Activated naive CD4-positive, alpha-beta T cell treated with anti-CD3 and anti-CD28 coated beads for 36 hours (primary cell): ENCODE results near the gene GALNT16. TPM values are rescaled to one million over a fixed set of nuclear protein-coding genes. Genes with fewer than 3 reads are reported as not detected.

Experiments used
- CTCF ChIA-PET: fragments of 350-600 bp; sonication (Branson Sonifier 250); formaldehyde crosslinking; loops from one replicate; lab custom pipeline; 2021; ENCODE audit warnings: antibody characterized with exemption; lab: Charles Lee
- DNase-seq: peaks from one replicate; pipeline ENCODE4 v3.0.0-alpha.2; 2020
- H3K27ac Mint-ChIP-seq: one replicate; pipeline ENCODE4 v1.8.0; 2021; ENCODE audit warnings: mild to moderate bottlenecking, mixed read lengths
- H3K27me3 Mint-ChIP-seq: one replicate; pipeline ENCODE4 v1.8.0; 2021; ENCODE audit warnings: low read depth, mixed read lengths
- H3K36me3 Mint-ChIP-seq: one replicate; pipeline ENCODE4 v1.8.0; 2021; ENCODE audit warnings: low read depth, mixed read lengths
- H3K4me1 Mint-ChIP-seq: one replicate; pipeline ENCODE4 v1.8.0; 2021; ENCODE audit warnings: low read depth, mixed read lengths
- H3K4me3 Mint-ChIP-seq: one replicate; pipeline ENCODE4 v1.8.0; 2021; ENCODE audit warnings: mild to moderate bottlenecking, moderate library complexity, mixed read lengths
- H3K9me3 Mint-ChIP-seq: one replicate; pipeline ENCODE4 v1.8.0; 2021; ENCODE audit warnings: mixed read lengths
- intact Hi-C: fragments of 100-400 bp; cut with micrococcal nuclease; formaldehyde crosslinking; loops from one replicate; pipeline ENCODE4 v1.15.1; 2023
- total RNA-seq, 2 experiments: library from RNA; stranded (reverse); gene quantifications; one replicate each; pipeline ENCODE4 v1.2.3, GENCODE V29; 2021

Gene GALNT16
- total RNA-seq, 2 experiments from 2014 or later: 0.02 TPM; not detected in 1

DNA sequence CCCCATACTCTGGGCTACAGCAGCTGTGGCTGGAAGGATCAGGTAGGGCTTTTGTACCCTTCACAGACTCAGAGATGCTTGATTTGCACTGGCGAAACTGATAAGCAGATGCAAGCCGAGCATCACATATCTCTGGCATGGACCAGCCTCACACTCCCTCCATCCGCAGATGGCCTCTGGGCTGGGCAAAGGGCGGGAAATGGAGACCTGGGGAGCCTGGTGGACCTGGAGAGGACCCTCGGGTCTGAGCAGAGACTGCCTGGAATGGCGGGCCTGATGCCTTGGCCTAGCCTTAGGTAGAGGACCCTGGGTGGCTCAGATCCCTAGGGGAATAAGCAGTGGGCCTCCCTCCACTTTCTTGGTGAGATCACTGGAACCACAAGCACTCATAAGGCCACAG lies 53.2 kb downstream of the GALNT16 start:
- Mint-ChIP-seq H3K4me1 (no peaks in the 10 kb centered on the region), H3K27ac (no peak overlapping the region), H3K9me3 (no peaks in the 10 kb centered on the region), H3K4me3 (no peak overlapping the region), H3K36me3 (no peaks in the 10 kb centered on the region), H3K27me3 (peaks cover 4% of the 10 kb centered on the region)
- CTCF ChIA-PET: no interaction called here
- no peak for DNase-seq
- intact Hi-C loops: no loop called here

GRCh38 chr14:69314327-69314726 lies 54.4 kb downstream of the GALNT16 start:
- no peaks in the 10 kb centered on the region for H3K36me3 Mint-ChIP-seq
- no peaks in the 10 kb centered on the region for H3K4me1 Mint-ChIP-seq
- intact Hi-C loops: no loop called here
- DNase-seq: no peak
- CTCF ChIA-PET: no interaction called here
- H3K27ac Mint-ChIP-seq: no peak overlapping the region
- H3K4me3 Mint-ChIP-seq: no peak overlapping the region
- H3K27me3 Mint-ChIP-seq: peaks cover 4% of the 10 kb centered on the region
- H3K9me3 Mint-ChIP-seq: no peaks in the 10 kb centered on the region

DNA sequence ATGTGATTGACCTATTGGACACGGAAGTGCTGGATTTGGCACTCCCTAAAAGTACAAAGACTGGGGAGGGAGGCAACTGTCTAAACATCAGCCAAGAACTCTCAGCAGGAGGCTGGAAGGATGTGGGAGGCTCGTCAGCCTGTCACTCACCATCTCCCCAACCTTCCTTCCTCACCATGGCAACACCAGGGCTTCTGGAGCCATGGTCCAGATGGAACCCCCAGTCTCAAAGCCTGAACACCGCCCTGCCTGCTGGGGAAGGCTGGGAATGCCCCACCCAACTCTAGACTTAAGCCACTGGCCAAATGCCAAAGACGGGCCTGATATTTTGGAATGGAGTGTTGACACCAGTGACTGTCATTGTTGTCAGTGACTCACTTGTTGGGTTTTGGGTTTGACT lies 55.3 kb downstream of the GALNT16 start:
- H3K4me3 Mint-ChIP-seq: no peak overlapping the region
- no peaks in the 10 kb centered on the region for H3K4me1 Mint-ChIP-seq
- no peak for DNase-seq
- H3K9me3 Mint-ChIP-seq: no peaks in the 10 kb centered on the region
- H3K36me3 Mint-ChIP-seq: no peaks in the 10 kb centered on the region
- peaks cover 3% of the 10 kb centered on the region for H3K27me3 Mint-ChIP-seq
- intact Hi-C loops: no loop called here
- CTCF ChIA-PET: no interaction called here
- no peak overlapping the region for H3K27ac Mint-ChIP-seq

- Mint-ChIP-seq H3K4me1 (no peaks in the 10 kb centered on the region), H3K9me3 (no peaks in the 10 kb centered on the region), H3K27ac (no peak overlapping the region), H3K36me3 (no peaks in the 10 kb centered on the region), H3K4me3 (no peak overlapping the region), H3K27me3 (no peaks in the 10 kb centered on the region)
- intact Hi-C loops: no loop called here
- CTCF ChIA-PET: interaction anchor here (0.7 kb wide), 1 partner anchor 56 kb away, joined by 3 read pairs; the partner anchor contains the start of gene GALNT16
- no peak for DNase-seq
Observed at GRCh38 chr14:69316449-69317101, 56.6 kb downstream of the GALNT16 start.

DNA sequence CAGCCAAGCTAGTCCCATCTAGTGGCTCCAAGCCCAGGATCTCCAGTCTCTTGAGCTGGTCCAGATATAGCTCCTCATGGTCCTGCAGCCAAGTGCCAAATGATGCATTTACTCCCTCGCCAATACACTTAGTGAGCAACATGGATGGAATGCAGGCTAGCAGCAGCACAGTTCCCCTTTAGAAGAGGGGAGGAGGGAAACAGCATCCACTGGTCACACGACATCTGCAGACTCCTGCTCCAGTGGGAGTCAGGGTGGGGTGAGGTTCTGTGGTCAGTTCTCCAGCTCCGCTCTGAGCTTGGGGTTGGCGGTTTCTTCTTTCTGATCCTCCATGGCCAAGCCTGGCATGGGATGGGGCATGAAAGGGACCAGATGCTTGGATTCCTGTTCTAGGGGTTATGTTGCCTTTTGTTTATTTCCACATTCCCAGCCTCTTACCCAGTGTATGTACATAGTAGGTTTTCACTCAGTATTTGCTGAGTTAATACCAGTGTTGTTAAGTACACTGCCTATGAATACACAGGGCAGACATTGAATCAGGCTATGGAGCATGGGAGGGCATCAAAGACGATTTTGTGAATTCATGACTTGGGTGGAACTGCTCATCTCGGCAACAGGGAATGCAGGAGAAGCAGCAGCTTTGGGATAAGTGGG lies 57.3 kb downstream of the GALNT16 start:
- no peaks in the 10 kb centered on the region for H3K36me3 Mint-ChIP-seq
- CTCF ChIA-PET: interaction anchor here (0.7 kb wide), 2 partner anchors 57 to 132 kb away, joined by 3 read pairs; partner anchors contain the start of gene GALNT16
- intact Hi-C loops: no loop called here
- no peaks in the 10 kb centered on the region for H3K9me3 Mint-ChIP-seq
- H3K4me1 Mint-ChIP-seq: no peaks in the 10 kb centered on the region
- H3K27ac Mint-ChIP-seq: no peak overlapping the region
- no peak overlapping the region for H3K4me3 Mint-ChIP-seq
- H3K27me3 Mint-ChIP-seq: no peaks in the 10 kb centered on the region
- no peak for DNase-seq

DNA sequence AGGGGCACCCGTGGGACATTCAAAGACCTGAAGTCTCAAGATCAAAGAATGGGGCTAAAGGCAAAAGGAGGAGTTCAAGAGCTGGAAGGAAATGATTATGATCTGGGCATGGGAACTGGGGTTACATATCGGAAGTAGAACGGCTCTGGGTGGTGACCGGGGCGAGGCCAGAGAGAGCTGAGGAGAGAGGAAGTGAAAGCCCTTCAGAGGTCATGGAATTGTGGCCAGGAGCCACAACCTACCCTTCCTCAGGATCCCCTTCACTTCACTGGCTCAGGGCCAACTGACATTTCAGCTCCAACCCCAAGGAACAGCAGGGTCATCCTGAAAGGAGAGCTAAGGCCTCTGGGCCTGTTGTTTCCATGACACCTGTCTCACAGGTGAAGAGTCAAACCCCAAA lies 57.8 kb downstream of the GALNT16 start:
- no peaks in the 10 kb centered on the region for H3K9me3 Mint-ChIP-seq
- CTCF ChIA-PET: interaction anchor here (0.7 kb wide), 1 partner anchor 131 kb away, joined by 3 read pairs; no protein-coding TSS in a partner anchor
- H3K27me3 Mint-ChIP-seq: no peaks in the 10 kb centered on the region
- intact Hi-C loops: no loop called here
- no peaks in the 10 kb centered on the region for H3K4me1 Mint-ChIP-seq
- no peaks in the 10 kb centered on the region for H3K36me3 Mint-ChIP-seq
- no peak for DNase-seq
- no peak overlapping the region for H3K27ac Mint-ChIP-seq
- H3K4me3 Mint-ChIP-seq: no peak overlapping the region

DNA sequence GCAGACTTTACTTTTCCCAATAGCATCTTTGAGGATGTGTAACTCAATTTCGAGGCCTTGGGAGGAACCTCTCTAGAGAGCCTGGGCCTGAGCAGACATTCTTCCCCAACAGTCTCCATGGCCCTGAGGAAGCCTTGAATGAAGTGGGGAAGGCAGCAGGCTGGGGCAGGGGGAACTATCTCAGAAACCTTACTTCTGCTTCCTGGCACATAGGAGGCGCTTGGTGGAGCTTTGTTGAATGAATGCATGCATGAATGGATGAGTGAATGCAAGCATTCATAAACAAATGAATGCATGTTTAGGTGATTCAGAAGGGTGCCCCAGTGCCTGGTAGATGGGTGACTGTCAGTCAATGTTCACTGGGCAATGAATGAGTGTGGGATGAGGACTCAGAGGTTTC lies 58.3 kb downstream of the GALNT16 start:
- H3K27me3 Mint-ChIP-seq: no peaks in the 10 kb centered on the region
- no peak overlapping the region for H3K4me3 Mint-ChIP-seq
- DNase-seq: no peak
- H3K4me1 Mint-ChIP-seq: no peaks in the 10 kb centered on the region
- H3K9me3 Mint-ChIP-seq: no peaks in the 10 kb centered on the region
- intact Hi-C loops: no loop called here
- no peaks in the 10 kb centered on the region for H3K36me3 Mint-ChIP-seq
- CTCF ChIA-PET: no interaction called here
- no peak overlapping the region for H3K27ac Mint-ChIP-seq

DNA sequence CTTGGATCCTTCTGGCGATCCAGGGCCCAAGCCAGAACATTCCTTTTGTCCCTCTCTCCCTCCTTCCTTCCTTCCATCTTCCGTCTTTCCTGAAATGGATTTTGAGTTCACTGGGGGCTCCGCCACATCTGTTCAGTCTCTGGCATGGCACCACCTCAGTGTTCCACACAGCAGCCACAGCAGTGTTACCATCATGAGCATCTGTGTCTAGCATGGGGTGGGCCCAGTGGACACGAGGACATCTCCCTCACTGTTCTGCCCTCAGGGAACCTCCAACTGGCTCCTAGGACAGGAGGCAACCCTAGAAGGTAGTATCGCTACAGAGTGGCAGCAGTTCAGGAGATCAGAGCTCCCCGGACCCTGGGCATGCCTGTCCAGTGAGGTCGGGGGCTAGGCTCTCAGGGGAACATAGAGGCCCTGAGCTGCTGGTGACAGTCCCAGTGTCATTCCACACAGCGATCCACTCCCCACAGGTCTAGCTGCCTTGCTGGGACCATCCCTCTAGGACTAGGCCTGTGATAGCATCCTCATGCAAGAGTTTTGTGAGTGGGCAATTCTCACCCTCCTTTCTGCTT lies 59.0 kb downstream of the GALNT16 start:
- no peaks in the 10 kb centered on the region for H3K9me3 Mint-ChIP-seq
- no peaks in the 10 kb centered on the region for H3K27me3 Mint-ChIP-seq
- H3K4me3 Mint-ChIP-seq: no peak overlapping the region
- H3K36me3 Mint-ChIP-seq: no peaks in the 10 kb centered on the region
- intact Hi-C loops: no loop called here
- CTCF ChIA-PET: no interaction called here
- no peaks in the 10 kb centered on the region for H3K4me1 Mint-ChIP-seq
- DNase-seq: no peak
- no peak overlapping the region for H3K27ac Mint-ChIP-seq

GRCh38 chr14:69319911-69320310 lies 60.0 kb downstream of the GALNT16 start:
- Mint-ChIP-seq H3K4me1 (no peaks in the 10 kb centered on the region), H3K27me3 (no peaks in the 10 kb centered on the region), H3K9me3 (no peaks in the 10 kb centered on the region), H3K36me3 (no peaks in the 10 kb centered on the region), H3K27ac (no peak overlapping the region), H3K4me3 (no peak overlapping the region)
- intact Hi-C loops: no loop called here
- CTCF ChIA-PET: no interaction called here
- DNase-seq: no peak

- Mint-ChIP-seq H3K4me3 (no peak overlapping the region), H3K27me3 (no peaks in the 10 kb centered on the region), H3K4me1 (no peaks in the 10 kb centered on the region), H3K36me3 (no peaks in the 10 kb centered on the region), H3K27ac (no peak overlapping the region), H3K9me3 (no peaks in the 10 kb centered on the region)
- DNase-seq: no peak
- CTCF ChIA-PET: no interaction called here
- intact Hi-C loops: no loop called here
Observed at GRCh38 chr14:69320581-69321365, 60.8 kb downstream of the GALNT16 start.

DNA sequence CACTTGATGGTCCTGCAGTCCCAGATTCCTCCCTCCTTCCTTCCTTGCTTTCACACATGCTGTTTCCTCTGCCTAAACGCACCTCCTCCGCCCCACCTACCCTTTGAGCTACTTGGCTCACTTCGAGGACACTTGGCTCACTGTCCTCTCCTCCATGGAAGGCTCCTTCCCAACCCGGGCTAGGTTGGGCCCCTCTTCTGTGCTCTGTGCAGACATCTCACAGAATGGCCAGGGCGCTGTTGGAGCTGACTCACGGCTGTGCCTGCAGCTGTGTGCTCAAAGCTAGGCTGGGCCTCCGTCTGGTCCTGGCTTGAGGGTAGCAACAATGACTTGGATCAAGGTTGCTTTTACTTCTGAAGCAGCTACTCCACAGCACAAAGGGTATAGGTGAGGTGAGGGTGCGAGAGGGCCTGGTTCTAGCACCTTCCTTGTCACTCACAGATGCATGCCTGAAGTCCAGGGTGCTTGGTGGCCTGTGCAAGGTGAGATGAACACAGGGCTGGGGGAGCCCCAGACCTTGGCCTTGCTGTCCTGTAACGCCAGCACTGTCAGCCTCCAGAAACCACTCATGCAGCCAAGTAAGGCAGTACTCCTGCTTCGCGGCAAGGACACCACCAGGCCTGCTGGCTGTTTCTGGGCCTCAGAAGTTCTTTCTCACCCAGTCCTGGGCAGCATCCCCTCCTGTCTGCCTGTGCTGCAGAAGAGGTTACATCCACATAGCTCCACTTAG lies 61.8 kb downstream of the GALNT16 start:
- Mint-ChIP-seq H3K4me3 (no peak overlapping the region), H3K27me3 (no peaks in the 10 kb centered on the region), H3K9me3 (no peaks in the 10 kb centered on the region), H3K27ac (no peak overlapping the region), H3K4me1 (no peaks in the 10 kb centered on the region), H3K36me3 (no peaks in the 10 kb centered on the region)
- intact Hi-C loops: no loop called here
- CTCF ChIA-PET: interaction anchor here (0.5 to 0.6 kb wide), 2 partner anchors 14 to 74 kb away, joined by 3 read pairs; no protein-coding TSS in a partner anchor
- no peak for DNase-seq
